ENCODE data around the gene C4orf50.

Gene C4orf50

DNA sequence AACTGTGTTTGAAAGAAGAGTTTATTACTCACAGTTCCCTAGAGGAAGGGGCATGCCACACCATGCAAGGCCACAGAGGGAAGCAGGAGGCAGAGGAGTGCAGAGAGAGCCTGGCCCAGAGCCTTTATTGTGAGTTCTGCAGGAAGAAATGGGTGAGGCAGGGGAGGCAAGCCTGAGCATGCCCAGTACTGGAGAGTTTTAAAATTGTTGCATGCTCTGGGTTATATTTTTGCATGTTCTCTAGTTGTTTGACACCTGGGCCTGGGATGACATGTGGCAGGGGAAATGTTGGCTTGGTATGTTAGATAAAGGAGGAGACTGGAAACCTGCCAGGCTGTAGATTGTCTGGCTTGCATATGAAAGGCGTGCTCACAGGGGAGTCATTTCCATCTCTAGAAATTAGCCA, 105.6 kb downstream of the C4orf50 start:
- Histone ChIP-seq H3K9ac (ENCODE audit: low read length) (no peak overlapping the region), H3K79me2 (ENCODE audit: insufficient read depth, low read length) (no peaks in the 10 kb centered on the region), H3F3A (ENCODE audit: insufficient read depth) (no peaks in the 10 kb centered on the region), H3K27me3 (ENCODE audit: low read length) (no peaks in the 10 kb centered on the region), H3K27ac (ENCODE audit: low read depth, low read length) (no peak overlapping the region), H4K20me1 (ENCODE audit: low read depth, low read length) (no peaks in the 10 kb centered on the region), H3K9me2 (replicated peaks; ENCODE audit: insufficient read depth, low read length) (no peaks in the 10 kb centered on the region), H3K36me3 (ENCODE audit: low read length) (no peaks in the 10 kb centered on the region), H3K4me3 (ENCODE audit: insufficient read depth, low read length, poor library complexity, severe bottlenecking) (no peak overlapping the region), H3K9me3 (ENCODE audit: insufficient read depth, low read length) (no peaks in the 10 kb centered on the region), H3K4me2 (ENCODE audit: low read depth, low read length, poor library complexity, severe bottlenecking) (no peak overlapping the region), H2AFZ (ENCODE audit: low read depth, low read length, severe bottlenecking) (no peak overlapping the region)
- TF ChIP-seq EZH2phosphoT487 (conservative IDR thresholded peaks at IDR 0.05; ENCODE audit: low read length) = no peak
- TF ChIP-seq, protein P1, sequence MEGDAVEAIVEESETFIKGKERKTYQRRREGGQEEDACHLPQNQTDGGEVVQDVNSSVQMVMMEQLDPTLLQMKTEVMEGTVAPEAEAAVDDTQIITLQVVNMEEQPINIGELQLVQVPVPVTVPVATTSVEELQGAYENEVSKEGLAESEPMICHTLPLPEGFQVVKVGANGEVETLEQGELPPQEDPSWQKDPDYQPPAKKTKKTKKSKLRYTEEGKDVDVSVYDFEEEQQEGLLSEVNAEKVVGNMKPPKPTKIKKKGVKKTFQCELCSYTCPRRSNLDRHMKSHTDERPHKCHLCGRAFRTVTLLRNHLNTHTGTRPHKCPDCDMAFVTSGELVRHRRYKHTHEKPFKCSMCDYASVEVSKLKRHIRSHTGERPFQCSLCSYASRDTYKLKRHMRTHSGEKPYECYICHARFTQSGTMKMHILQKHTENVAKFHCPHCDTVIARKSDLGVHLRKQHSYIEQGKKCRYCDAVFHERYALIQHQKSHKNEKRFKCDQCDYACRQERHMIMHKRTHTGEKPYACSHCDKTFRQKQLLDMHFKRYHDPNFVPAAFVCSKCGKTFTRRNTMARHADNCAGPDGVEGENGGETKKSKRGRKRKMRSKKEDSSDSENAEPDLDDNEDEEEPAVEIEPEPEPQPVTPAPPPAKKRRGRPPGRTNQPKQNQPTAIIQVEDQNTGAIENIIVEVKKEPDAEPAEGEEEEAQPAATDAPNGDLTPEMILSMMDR (IDR thresholded peaks at IDR 0.05; ENCODE audit: insufficient read depth, low read length, poor library complexity, severe bottlenecking) = no peak

DNA sequence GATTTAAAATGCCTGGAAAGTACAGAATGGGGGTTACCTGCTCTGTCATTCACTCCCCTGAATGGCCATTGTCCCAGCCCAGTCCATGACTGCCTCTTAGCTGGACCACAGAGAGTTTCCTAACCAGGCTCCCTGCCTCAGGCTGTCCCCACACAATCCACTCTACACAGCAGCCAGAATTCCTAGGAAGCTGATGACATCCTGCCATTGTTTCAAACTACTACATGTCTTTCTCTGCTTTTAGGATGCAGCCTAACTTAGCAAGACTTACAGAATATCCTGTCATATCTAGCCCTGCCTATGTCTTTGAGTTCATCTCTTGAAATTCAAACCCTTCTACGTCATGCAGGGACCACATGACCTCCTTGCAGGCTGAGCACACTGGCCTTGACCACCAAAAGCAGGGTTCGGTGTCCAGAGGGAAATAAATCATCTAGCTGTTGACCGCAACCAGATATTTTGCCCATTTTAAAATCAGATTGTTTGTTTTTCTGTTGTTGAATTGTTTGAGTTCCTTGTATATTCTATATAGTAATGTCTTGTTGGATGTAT, 109.3 kb downstream of the C4orf50 start:
- H3K79me2 ChIP-seq (ENCODE audit: insufficient read depth, low read length) = no peaks in the 10 kb centered on the region
- no peak for TF ChIP-seq EZH2phosphoT487 (conservative IDR thresholded peaks at IDR 0.05; ENCODE audit: low read length)
- TF ChIP-seq, protein P1 (IDR thresholded peaks at IDR 0.05; ENCODE audit: insufficient read depth, low read length, poor library complexity, severe bottlenecking) = no peak
- no peak overlapping the region for H3K27ac ChIP-seq (ENCODE audit: low read depth, low read length)
- no peaks in the 10 kb centered on the region for H4K20me1 ChIP-seq (ENCODE audit: low read depth, low read length)
- no peak overlapping the region for H3K4me2 ChIP-seq (ENCODE audit: low read depth, low read length, poor library complexity, severe bottlenecking)
- no peak overlapping the region for H3K9ac ChIP-seq (ENCODE audit: low read length)
- H3K9me3 ChIP-seq (ENCODE audit: insufficient read depth, low read length) = no peaks in the 10 kb centered on the region
- H3K36me3 ChIP-seq (ENCODE audit: low read length) = no peaks in the 10 kb centered on the region
- H3K4me3 ChIP-seq (ENCODE audit: insufficient read depth, low read length, poor library complexity, severe bottlenecking) = no peak overlapping the region
- no peak overlapping the region for H2AFZ ChIP-seq (ENCODE audit: low read depth, low read length, severe bottlenecking)
- H3K9me2 ChIP-seq (replicated peaks; ENCODE audit: insufficient read depth, low read length) = no peaks in the 10 kb centered on the region
- no peaks in the 10 kb centered on the region for H3F3A ChIP-seq (ENCODE audit: insufficient read depth)
- no peaks in the 10 kb centered on the region for H3K27me3 ChIP-seq (ENCODE audit: low read length)

DNA sequence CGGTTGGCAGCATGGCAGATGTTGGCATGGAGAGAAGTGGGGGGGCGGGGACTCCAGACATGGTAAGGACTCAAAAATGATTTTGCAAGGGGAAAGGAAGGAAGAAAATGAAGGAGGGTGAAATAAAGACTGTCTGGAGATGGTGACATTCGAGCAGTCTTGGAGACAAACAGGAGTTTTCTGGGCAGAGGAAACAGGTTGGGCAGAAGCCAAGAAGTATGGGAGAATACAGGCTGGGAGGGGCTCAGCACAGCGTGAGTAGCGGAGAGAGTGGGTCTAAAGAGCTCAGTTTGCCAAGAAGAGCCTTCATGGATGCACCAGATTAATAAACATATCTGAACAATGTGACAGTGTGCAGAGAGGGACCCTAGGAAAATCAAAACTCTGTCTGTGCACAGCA, 112.0 kb downstream of the C4orf50 start:
- no peak overlapping the region for H3K9ac ChIP-seq (ENCODE audit: low read length)
- TF ChIP-seq EZH2phosphoT487 (conservative IDR thresholded peaks at IDR 0.05; ENCODE audit: low read length) = no peak
- TF ChIP-seq, protein P1 (IDR thresholded peaks at IDR 0.05; ENCODE audit: insufficient read depth, low read length, poor library complexity, severe bottlenecking) = no peak
- H3K4me2 ChIP-seq (ENCODE audit: low read depth, low read length, poor library complexity, severe bottlenecking) = no peak overlapping the region
- no peak overlapping the region for H2AFZ ChIP-seq (ENCODE audit: low read depth, low read length, severe bottlenecking)
- H4K20me1 ChIP-seq (ENCODE audit: low read depth, low read length) = no peaks in the 10 kb centered on the region
- H3K4me3 ChIP-seq (ENCODE audit: insufficient read depth, low read length, poor library complexity, severe bottlenecking) = no peak overlapping the region
- no peaks in the 10 kb centered on the region for H3K9me2 ChIP-seq (replicated peaks; ENCODE audit: insufficient read depth, low read length)
- no peaks in the 10 kb centered on the region for H3K27me3 ChIP-seq (ENCODE audit: low read length)
- H3K9me3 ChIP-seq (ENCODE audit: insufficient read depth, low read length) = no peaks in the 10 kb centered on the region
- no peak overlapping the region for H3K27ac ChIP-seq (ENCODE audit: low read depth, low read length)
- no peaks in the 10 kb centered on the region for H3K79me2 ChIP-seq (ENCODE audit: insufficient read depth, low read length)
- no peaks in the 10 kb centered on the region for H3F3A ChIP-seq (ENCODE audit: insufficient read depth)
- no peaks in the 10 kb centered on the region for H3K36me3 ChIP-seq (ENCODE audit: low read length)

Data from SU-DHL-6 (cell line).